WERI-Rb-1 (cell line): ENCODE results near the gene EPN3.

Experiments
- DNase-seq: peaks from one replicate; pipeline ENCODE4 v3.0.0-alpha.2; 2020
- H3K27ac ChIP-seq: fragments of 250-450 bp; sonication (Bioruptor Pico); 2 replicates; pipeline ENCODE4 v1.5.1; 2020; ENCODE audit warnings: mild to moderate bottlenecking, moderate library complexity
- H3K27me3 ChIP-seq: fragments of 250-450 bp; sonication (Bioruptor Pico); 2 replicates; pipeline ENCODE4 v1.5.1; 2021; ENCODE audit warnings: mild to moderate bottlenecking, low read depth, moderate library complexity; ENCODE audit not compliant: insufficient read depth, severe bottlenecking
- H3K36me3 ChIP-seq: fragments of 250-450 bp; sonication (Bioruptor Pico); 2 replicates; pipeline ENCODE4 v1.5.1; 2020; ENCODE audit warnings: mild to moderate bottlenecking, moderate library complexity
- H3K4me3 ChIP-seq: 2 replicates; pipeline ENCODE4 v1.5.1; 2011; ENCODE audit warnings: low read depth, mild to moderate bottlenecking, control low read depth, low read length
- H3K9me3 ChIP-seq: fragments of 250-450 bp; sonication (Bioruptor Pico); 2 replicates; pipeline ENCODE4 v1.5.1; 2021; ENCODE audit warnings: mild to moderate bottlenecking, moderate library complexity; ENCODE audit not compliant: severe bottlenecking
- CTCF ChIP-seq: IDR thresholded peaks from 2 replicates; pipeline ENCODE4 v1.5.1; 2011; ENCODE audit warnings: low read depth, mild to moderate bottlenecking, control low read depth, inconsistent platforms, low read length

Gene EPN3

DNA sequence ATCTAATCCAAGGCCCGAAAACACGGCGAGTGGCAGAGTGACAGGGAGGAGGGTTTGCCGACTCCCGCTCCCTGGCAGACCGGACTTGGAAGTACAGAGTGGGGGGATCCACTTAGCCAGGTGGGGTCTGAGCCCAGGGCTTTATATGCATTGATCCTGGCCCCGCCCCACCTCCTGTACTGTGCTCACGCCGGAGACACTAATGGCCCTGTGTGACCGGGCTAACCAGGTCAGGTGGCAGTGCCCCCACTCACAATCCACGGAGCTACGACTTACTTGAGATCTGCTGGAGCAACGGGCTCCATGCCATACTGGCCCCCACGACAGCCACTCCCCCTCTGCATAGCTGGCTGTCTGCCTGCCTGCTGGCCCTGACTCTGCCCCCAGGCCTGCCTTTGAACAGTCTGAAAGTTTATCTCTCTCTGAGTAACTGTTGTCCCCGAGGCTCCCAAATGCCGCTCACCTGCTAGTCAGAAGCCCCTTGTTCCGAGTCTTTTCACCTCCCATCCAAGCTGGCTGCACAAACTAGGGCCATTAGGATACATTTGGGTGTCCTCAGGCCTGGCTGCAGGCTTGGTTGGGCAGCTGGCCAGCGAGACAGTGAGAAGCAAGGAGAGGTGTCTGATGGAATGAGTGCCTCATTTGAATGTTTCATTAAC, 56.0 kb downstream of the EPN3 start:
- Histone ChIP-seq H3K4me3 (peak overlapping the region; percentile 2; the same call in 1 of the 2 replicates), H3K9me3 (no peaks in the 10 kb centered on the region), H3K27ac (peak overlapping the region; percentile 95), H3K27me3 (no peaks in the 10 kb centered on the region), H3K36me3 (peaks cover 73% of the 10 kb centered on the region)
- no peak for TF ChIP-seq CTCF
- peak; percentile 96 for DNase-seq

GRCh38 chr17:50589095-50589705, 56.7 kb downstream of the EPN3 start:
- no peaks in the 10 kb centered on the region for H3K9me3 ChIP-seq
- DNase-seq: no peak
- H3K27me3 ChIP-seq: no peaks in the 10 kb centered on the region
- no peak for TF ChIP-seq CTCF
- peaks cover 73% of the 10 kb centered on the region for H3K36me3 ChIP-seq
- no peak overlapping the region for H3K4me3 ChIP-seq
- peak overlapping the region; percentile 95 for H3K27ac ChIP-seq

DNA sequence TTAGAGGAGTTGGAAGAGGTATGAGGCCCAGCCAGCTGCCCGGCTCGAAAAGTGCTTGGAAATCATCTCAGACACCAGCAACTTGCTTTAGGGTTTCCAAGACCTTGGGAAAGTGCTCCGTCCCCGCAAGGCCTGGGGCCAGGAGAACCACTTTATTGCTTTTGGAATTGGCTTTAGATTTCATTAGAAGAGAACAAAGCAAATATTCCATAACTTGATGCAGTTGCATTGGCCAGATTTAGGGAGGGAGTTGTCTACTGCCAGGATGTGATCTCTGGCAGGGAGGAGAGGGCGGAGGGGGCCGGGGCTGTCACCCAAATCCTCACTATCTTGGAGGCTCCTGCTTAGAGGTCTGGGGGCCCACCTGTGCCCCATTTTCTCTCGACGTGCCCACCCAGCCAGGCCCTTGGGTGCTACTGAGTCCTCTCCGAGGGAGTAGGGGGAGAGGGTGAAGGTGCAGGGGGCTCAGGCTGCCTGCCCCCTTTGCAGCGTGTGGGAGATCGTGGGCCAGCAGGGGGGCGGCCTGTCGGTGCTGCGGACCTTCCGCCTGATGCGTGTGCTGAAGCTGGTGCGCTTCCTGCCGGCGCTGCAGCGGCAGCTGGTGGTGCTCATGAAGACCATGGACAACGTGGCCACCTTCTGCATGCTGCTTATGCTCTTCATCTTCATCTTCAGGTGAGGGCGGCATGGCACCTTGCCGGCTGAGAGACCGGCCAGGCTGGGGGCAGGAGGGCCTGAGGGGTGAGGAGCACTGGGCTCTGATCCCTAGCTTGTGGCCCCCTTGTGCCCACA, 58.6 kb downstream of the EPN3 start:
- H3K36me3 ChIP-seq: peaks cover 77% of the 10 kb centered on the region
- H3K9me3 ChIP-seq: no peaks in the 10 kb centered on the region
- H3K27me3 ChIP-seq: no peaks in the 10 kb centered on the region
- DNase-seq: no peak
- H3K27ac ChIP-seq: peak overlapping the region; percentile 95
- TF ChIP-seq CTCF: no peak
- no peak overlapping the region for H3K4me3 ChIP-seq

GRCh38 chr17:50593321-50593720, 60.8 kb downstream of the EPN3 start:
- peak; percentile 99 for DNase-seq
- no peaks in the 10 kb centered on the region for H3K27me3 ChIP-seq
- no peaks in the 10 kb centered on the region for H3K9me3 ChIP-seq
- peaks cover 80% of the 10 kb centered on the region for H3K36me3 ChIP-seq
- no peak for TF ChIP-seq CTCF
- H3K4me3 ChIP-seq: peak overlapping the region; percentile 7
- peak overlapping the region; percentile 93 for H3K27ac ChIP-seq
